NCI-H1930 (cell line): ENCODE measurements around the gene STK38.
"Not testable (repeated sequence)": the region's sequence is repeated elsewhere in the genome, so short reads cannot be mapped to it uniquely, and the experiment has no call there.

ENCODE experiments used
- DNase-seq, 2 experiments: peaks; one replicate each; lab custom pipeline; 2025; lab: John Stamatoyannopoulos, UW

STK38 gene

GRCh38 chr6:36487698-36488097 is 59.6 kb downstream of the STK38 start:
- DNase-seq = no peak

- DNase-seq = no peak
These were observed 62.5 kb downstream of the STK38 start for GRCh38 chr6:36484736-36485135.

- DNase-seq = not testable (repeated sequence)
These were observed 64.0 kb downstream of the STK38 start for GRCh38 chr6:36483326-36483725.

DNA sequence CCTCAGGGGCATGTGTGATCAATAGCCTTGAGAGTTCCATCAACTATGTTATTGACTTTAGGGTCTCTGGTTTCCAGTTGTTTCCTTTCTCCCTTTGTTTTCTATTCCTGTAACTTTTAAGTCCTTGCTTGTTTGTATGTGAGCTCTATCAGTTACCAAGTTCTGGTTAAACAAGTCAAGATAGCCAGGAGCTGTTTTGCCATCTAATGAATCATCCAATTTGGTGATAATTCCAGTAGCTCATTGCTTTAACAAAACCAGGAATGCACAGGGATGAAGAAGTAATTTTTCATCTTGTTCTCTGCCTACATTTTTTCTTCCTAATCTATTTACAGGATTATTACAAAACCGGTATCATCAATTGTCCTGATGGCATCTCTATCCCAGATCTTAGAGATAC is 68.0 kb downstream of the STK38 start:
- no peak for DNase-seq

- DNase-seq = no peak
These were observed 69.2 kb downstream of the STK38 start for GRCh38 chr6:36478051-36478526.

DNA sequence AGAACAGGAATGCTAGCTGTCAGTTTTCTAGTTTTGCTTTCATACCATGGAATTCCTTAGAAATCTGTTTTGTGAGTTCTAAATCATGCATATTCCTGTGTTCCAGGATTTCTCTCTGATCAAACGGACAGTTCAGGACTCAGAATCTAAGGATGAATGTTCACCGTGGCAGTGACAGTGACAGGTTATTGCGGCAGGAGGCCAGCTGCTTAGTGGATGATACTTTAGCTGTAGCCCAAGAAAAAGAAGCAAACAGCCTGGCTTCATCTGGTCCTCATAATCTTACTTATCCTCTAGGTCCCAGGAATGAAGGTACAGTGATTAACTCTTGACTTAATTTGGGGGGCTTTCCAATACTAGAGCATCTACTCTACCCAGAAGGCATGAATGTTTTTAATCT is 77.3 kb downstream of the STK38 start:
- no peak for DNase-seq

DNA sequence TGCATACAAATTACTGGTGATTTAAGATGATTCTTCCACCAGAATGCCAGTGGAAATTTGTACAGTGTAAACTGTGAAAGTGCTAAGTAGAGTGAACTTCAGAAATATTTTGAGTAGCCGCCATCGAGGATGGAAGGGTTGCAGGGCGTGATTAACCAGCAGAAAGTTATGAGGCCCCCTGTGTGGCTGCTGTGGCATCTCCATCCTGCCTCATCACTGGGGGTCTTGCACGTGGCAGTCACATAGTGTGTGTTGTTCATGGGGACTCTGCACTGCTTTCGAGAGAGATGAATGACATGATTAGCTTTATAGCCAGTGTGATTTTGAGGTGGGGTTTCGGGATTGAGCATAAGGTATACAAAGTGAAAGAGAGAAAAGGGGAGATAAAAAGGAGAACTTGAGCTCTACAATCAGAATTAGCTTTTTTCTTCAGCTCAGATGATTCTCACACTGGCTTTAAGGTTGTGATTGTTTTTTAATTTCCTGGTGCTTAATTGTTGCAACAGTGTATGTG is 78.1 kb downstream of the STK38 start:
- DNase-seq = no peak

- no peak for DNase-seq
These were observed 79.7 kb downstream of the STK38 start for GRCh38 chr6:36467625-36468024.

DNA sequence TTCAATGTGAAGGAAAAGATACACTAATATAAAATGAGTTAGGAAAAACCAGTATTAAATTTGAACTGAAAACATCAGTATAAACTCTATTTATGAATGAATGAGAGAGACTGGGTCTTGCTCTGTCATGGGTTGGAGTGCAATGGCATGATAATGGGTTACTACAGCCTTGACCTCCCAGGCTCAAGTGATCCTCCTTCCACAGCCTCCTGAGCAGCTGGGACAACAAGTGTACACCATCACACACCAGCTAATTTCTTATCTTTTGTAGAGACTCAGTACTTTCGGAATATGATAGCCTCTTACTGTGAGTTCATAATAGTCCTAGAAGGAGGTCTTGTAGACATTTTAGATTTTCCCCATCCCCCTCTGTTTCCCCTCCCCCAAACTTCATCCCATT is 83.0 kb downstream of the STK38 start:
- no peak for DNase-seq

- no peak for DNase-seq
These were observed 83.6 kb downstream of the STK38 start for GRCh38 chr6:36463676-36464075.

GRCh38 chr6:36461646-36462045 is 85.6 kb downstream of the STK38 start:
- no peak for DNase-seq

DNA sequence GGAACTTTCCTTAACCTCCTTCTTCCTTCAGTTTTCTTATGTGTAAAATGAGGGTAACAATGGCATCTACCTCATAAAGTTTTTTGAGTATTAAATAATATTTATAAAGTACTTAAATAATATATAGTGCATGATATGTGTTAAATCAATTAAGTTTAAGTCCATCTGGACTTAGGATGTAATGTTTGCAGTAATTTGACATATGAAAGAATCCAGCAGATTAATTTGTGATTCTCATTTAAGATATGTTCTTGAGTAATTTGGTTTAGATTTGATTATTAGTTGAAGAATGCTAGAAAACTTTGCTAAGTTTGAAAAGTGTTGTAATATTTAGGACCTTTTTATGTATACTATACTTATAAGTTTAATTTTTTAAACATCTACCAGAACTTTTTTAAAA is 86.4 kb downstream of the STK38 start:
- no peak for DNase-seq

GRCh38 chr6:36459501-36459900 is 87.8 kb downstream of the STK38 start:
- DNase-seq = no peak

- no peak for DNase-seq
These were observed 91.7 kb downstream of the STK38 start for GRCh38 chr6:36455486-36456027.

GRCh38 chr6:36452897-36453296 is 94.4 kb downstream of the STK38 start:
- DNase-seq = not testable (repeated sequence)

GRCh38 chr6:36449173-36449572 is 98.1 kb downstream of the STK38 start:
- not testable (repeated sequence) for DNase-seq

GRCh38 chr6:36445621-36446020 is 101.7 kb downstream of the STK38 start:
- DNase-seq = no peak

- DNase-seq = no peak
These were observed 102.8 kb downstream of the STK38 start for GRCh38 chr6:36444470-36444869.
